HL-60 (cell line): Measurements from ENCODE around the gene RTL10.

Experiments
- DNase-seq, 2 experiments: peaks; one replicate each; pipeline ENCODE4 v3.0.0-alpha.2; 2010 to 2020; ENCODE audit warnings: low read depth in 1 of 2, low spot score in 1 of 2
- H3K27ac ChIP-seq: fragments of 250-450 bp; sonication (Bioruptor Pico); replicated peaks from 2 replicates; pipeline ENCODE4 v1.5.1; 2020; ENCODE audit warnings: mild to moderate bottlenecking, moderate library complexity
- H3K27me3 ChIP-seq: fragments of 250-450 bp; sonication (Bioruptor Pico); 2 replicates; pipeline ENCODE4 v1.5.1; 2021; ENCODE audit warnings: mild to moderate bottlenecking, moderate library complexity; ENCODE audit not compliant: insufficient read depth, poor library complexity, severe bottlenecking
- H3K4me3 ChIP-seq: replicated peaks from 2 replicates; pipeline ENCODE4 v1.5.1; 2011; ENCODE audit warnings: mild to moderate bottlenecking, control low read depth, low read length; ENCODE audit not compliant: insufficient read depth
- GABPA ChIP-seq: IDR thresholded peaks from 2 replicates; pipeline ENCODE4 v1.6.1; 2012; ENCODE audit warnings: low read depth
- POLR2AphosphoS5 ChIP-seq: IDR thresholded peaks from 2 replicates; pipeline ENCODE4 v1.6.1; 2012; ENCODE audit warnings: low read depth
- REST ChIP-seq: IDR thresholded peaks from 2 replicates; pipeline ENCODE4 v1.6.1; 2012; ENCODE audit warnings: low read depth; ENCODE audit not compliant: insufficient replicate concordance
- SPI1 ChIP-seq: IDR thresholded peaks from 2 replicates; pipeline ENCODE4 v1.6.1; 2012; ENCODE audit warnings: low read depth, mild to moderate bottlenecking, borderline replicate concordance
- TF ChIP-seq, protein P1 (sequence below): IDR thresholded peaks from one replicate; pipeline ENCODE4 v1.5.1; 2011; ENCODE audit warnings: low read length, control low read depth, inconsistent platforms; ENCODE audit not compliant: insufficient read depth

The RTL10 gene

DNA sequence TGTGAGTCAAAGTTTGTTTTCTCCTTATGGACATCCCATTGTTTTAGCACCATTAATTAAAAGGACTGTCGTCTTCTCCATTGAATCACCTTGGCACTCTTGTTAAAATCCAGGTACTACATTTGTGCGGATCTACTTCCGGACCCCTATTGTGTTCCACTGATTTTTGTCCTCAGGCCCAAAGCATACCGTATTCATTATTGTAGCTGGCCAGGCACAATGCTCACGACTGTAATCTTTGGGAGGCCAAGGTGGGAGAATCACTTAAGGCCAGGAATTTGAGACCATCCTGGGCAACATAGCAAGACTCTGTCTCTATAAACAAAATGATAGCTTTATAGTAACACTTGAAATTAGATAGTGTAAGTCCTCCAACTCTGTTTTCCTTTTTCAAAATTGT lies 8.9 kb upstream of the RTL10 start:
- DNase-seq = no peak
- no peaks in the 10 kb centered on the region for H3K27me3 ChIP-seq
- H3K4me3 ChIP-seq = no peak overlapping the region
- H3K27ac ChIP-seq = no peak overlapping the region
- TF ChIP-seq GABPA = no peak
- TF ChIP-seq POLR2AphosphoS5 = no peak
- TF ChIP-seq, protein P1, sequence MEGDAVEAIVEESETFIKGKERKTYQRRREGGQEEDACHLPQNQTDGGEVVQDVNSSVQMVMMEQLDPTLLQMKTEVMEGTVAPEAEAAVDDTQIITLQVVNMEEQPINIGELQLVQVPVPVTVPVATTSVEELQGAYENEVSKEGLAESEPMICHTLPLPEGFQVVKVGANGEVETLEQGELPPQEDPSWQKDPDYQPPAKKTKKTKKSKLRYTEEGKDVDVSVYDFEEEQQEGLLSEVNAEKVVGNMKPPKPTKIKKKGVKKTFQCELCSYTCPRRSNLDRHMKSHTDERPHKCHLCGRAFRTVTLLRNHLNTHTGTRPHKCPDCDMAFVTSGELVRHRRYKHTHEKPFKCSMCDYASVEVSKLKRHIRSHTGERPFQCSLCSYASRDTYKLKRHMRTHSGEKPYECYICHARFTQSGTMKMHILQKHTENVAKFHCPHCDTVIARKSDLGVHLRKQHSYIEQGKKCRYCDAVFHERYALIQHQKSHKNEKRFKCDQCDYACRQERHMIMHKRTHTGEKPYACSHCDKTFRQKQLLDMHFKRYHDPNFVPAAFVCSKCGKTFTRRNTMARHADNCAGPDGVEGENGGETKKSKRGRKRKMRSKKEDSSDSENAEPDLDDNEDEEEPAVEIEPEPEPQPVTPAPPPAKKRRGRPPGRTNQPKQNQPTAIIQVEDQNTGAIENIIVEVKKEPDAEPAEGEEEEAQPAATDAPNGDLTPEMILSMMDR = no peak
- TF ChIP-seq SPI1 = no peak
- no peak for TF ChIP-seq REST

DNA sequence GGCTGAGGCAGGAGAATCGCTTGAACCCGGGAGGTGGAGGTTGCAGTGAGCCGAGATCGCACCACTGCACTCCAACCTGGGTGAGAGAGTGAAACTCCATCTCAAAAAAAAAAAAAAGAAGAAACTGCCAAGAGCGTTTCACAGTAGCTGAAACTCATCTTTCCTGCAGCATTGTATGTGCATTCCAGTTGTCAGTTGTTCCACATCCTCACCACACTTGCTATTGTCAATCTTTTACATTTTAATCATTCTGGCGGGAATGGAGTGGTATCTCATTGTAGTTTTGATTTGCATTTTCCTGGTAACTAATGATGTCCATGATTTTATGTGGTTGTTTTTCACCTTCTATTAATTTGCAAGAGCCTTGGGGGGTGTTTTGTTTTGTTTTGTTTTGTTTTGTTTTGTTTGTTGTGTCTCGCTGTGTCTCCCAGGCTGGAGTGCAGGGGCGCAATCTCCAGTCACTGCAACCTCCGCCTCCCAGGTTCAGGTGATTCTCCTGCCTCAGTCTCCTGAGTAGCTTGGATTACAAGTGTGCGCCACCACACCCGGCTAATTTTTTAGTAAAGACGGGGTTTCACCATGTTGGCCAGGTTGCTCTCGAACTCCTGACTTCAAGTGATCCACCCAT lies 8.1 kb upstream of the RTL10 start:
- no peak overlapping the region for H3K4me3 ChIP-seq
- no peaks in the 10 kb centered on the region for H3K27me3 ChIP-seq
- no peak for DNase-seq
- H3K27ac ChIP-seq = no peak overlapping the region
- TF ChIP-seq REST = no peak
- TF ChIP-seq, protein P1 = no peak
- TF ChIP-seq GABPA = no peak
- TF ChIP-seq POLR2AphosphoS5 = no peak
- TF ChIP-seq SPI1 = no peak

DNA sequence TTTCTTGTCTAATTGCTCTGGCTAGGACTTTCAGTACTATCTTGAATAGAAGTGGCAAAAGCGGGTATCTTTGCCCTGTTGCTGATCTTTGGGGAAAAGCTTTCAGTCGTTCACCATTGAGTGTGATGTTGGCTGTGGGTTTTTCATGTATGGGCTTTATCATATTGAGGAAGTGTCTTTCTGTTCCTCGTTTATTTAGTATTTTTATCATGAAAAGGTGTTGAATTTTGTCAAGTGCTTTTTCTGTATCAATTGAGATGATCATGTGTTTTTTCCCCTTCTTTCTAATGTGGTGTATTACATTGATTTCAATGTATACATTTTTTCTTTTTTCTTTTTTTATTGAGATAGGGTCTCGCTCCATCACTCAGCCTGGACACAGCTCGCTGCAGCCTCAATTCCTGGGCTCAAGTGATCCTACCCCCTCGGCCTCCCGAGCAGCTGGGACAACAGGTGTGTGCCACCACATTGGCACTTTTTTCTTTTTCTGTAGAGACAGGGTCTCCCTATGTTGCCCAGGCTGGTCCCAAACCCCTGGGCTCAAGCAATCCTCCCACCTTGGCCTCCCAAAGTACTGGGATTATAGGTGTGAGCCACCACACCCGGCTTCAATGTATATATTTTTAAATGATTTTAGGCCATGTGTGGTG lies 5.3 kb upstream of the RTL10 start:
- H3K27me3 ChIP-seq = no peaks in the 10 kb centered on the region

More for the DNA sequence above, 5.3 kb upstream of the RTL10 start:
- TF ChIP-seq REST (no peak), SPI1 (peak; percentile 53; the same call in 1 of the 2 replicates)
- DNase-seq = no peak
- no peak overlapping the region for H3K27ac ChIP-seq
- no peak overlapping the region for H3K4me3 ChIP-seq
